WI38 (cell line): ENCODE results near the gene MUC6.

ENCODE experiments used
- H3K4me3 ChIP-seq: 2 replicates; pipeline ENCODE4 v1.5.1; 2011; ENCODE audit warnings: low read depth, mild to moderate bottlenecking, control low read depth, low read length
- CTCF ChIP-seq: IDR thresholded peaks from 2 replicates; pipeline ENCODE4 v1.5.1; 2012; ENCODE audit warnings: low read depth, mild to moderate bottlenecking, control low read depth, low read length

MUC6 gene

GRCh38 chr11:971092-971690 lies 65.3 kb downstream of the MUC6 start:
- no peak overlapping the region for H3K4me3 ChIP-seq
- no peak for TF ChIP-seq CTCF

GRCh38 chr11:970319-970871 lies 66.1 kb downstream of the MUC6 start:
- H3K4me3 ChIP-seq, result no peak overlapping the region
- TF ChIP-seq CTCF, result no peak

DNA sequence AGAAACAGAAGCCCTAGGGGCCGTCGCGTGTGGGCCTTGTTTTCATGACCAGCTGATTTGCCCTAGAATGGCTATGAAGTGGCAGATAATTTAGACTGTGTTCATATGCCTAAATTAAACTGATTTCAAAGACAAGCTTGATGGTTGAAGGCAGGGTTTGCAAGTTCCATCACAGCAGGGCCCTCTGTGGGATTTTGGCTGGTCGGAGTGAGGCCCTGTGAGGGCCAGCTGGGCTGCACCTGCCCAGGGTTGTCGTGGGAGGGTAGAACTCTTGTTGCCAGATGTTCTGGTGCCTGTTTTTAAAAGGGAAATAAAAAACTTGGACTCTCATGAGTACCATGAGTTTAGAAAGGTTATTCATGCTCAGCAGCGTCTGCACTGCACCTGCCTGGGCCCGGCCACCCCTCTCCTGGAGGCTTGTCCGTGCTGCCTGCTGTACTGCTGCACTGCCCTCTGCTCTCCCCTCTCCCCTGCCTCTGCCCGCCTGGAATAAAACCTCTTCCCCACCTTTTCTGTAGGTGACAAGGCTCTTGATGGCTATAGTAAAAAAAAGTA lies 66.8 kb downstream of the MUC6 start:
- TF ChIP-seq CTCF, result no peak
- H3K4me3 ChIP-seq, result no peak overlapping the region

DNA sequence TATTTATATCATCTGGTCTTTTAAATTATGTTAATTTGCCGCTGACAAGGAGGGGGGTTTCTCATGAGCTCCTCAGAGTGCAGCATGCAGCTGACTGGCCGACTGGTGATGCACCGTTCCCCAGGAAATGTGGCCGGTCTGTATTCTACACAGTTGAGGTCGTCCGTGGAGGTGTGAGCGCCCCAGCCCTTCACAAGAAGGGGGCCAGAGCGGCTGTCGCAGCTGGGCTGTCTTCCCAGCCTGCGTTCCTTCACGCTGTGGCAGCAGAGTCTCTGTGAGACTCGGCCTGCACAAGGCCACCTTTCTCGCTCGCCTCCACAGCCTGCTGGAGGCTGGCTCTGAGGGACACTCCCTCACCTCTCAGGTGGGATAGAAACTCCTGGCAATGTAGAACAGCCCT lies 67.7 kb downstream of the MUC6 start:
- H3K4me3 ChIP-seq, result no peak overlapping the region

GRCh38 chr11:967995-968751 lies 68.3 kb downstream of the MUC6 start:
- no peak overlapping the region for H3K4me3 ChIP-seq
- TF ChIP-seq CTCF, result no peak

More for the DNA sequence above, 67.7 kb downstream of the MUC6 start:
- TF ChIP-seq CTCF, result no peak

DNA sequence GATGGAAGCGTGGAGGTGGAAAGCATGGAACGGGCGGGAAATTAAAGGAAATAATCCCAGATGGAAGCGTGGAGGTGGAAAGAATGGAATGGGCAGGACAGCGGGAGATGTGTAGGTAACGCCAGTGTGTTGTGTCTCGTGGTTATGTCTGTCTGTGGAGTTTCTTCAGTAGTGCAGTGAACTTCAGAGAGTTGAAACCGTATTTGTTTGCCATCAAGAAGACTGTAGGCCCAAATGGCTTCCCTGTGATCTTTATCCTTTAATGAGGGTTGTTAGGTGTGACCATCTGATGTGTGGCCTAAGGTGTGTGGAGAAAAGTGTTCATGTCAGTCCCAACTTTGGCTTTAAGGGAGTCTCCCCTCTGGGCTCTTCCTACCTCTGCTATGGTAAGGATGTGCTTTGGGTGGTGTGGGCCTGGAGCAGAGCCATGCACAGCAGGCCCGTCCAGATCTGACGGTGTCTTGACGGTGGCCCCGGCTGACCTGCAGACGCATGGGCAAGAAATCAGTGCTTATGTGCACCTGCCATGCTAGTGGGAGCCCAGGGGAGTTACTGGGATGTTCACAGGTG lies 71.2 kb downstream of the MUC6 start:
- H3K4me3 ChIP-seq, result no peak overlapping the region
- no peak for TF ChIP-seq CTCF
